Stimulated activated CD8-positive, alpha-beta memory T cell treated with anti-CD3 and anti-CD28 coated beads, Interleukin-4, amount 100 ng/mL, for 1 hour (primary cell): ENCODE results near the gene PLEKHO2.
A peak's percentile ranks its signal among the peaks of the same experiment; 100 is the strongest.

ENCODE experiments used
- DNase-seq, 2 donors: peaks; one replicate each; pipeline ENCODE4 v3.0.0-alpha.2; 2020; ENCODE audit warnings: low read depth in 2 of 2, low spot score in 1 of 2

The PLEKHO2 gene

GRCh38 chr15:64855205-64855975 lies 13.7 kb downstream of the PLEKHO2 start:
- DNase-seq = no peak

GRCh38 chr15:64856429-64857145 lies 14.9 kb downstream of the PLEKHO2 start:
- no peak for DNase-seq

- no peak for DNase-seq
Observed at GRCh38 chr15:64857421-64857820, 15.7 kb downstream of the PLEKHO2 start.

- DNase-seq = no peak
Observed at GRCh38 chr15:64858021-64858575, 16.4 kb downstream of the PLEKHO2 start.

- no peak for DNase-seq
Observed at GRCh38 chr15:64859226-64859625, 17.5 kb downstream of the PLEKHO2 start.

- DNase-seq = no peak
Observed at GRCh38 chr15:64861331-64861730, 19.6 kb downstream of the PLEKHO2 start.

GRCh38 chr15:64861960-64862359 lies 20.2 kb downstream of the PLEKHO2 start:
- DNase-seq = no peak

- DNase-seq = no peak
Observed at GRCh38 chr15:64862408-64862807, 20.7 kb downstream of the PLEKHO2 start.

- no peak for DNase-seq
Observed at GRCh38 chr15:64864068-64864467, 22.4 kb downstream of the PLEKHO2 start.

- no peak for DNase-seq
Observed at GRCh38 chr15:64865126-64865997, 23.6 kb downstream of the PLEKHO2 start.

- DNase-seq = no peak
Observed at GRCh38 chr15:64865998-64866520, 24.3 kb downstream of the PLEKHO2 start.

- no peak for DNase-seq
Observed at GRCh38 chr15:64869501-64869900, 27.8 kb downstream of the PLEKHO2 start.

- no peak for DNase-seq
Observed at GRCh38 chr15:64870353-64870752, 28.6 kb downstream of the PLEKHO2 start.

GRCh38 chr15:64875641-64876223 lies 34.0 kb downstream of the PLEKHO2 start:
- no peak for DNase-seq

GRCh38 chr15:64877435-64877834 lies 35.7 kb downstream of the PLEKHO2 start:
- DNase-seq = no peak

- DNase-seq = no peak
Observed at GRCh38 chr15:64878705-64879104, 37.0 kb downstream of the PLEKHO2 start.

GRCh38 chr15:64883100-64883581 lies 41.4 kb downstream of the PLEKHO2 start:
- no peak for DNase-seq

- peak in 1 of 2 donors; percentile 52 for DNase-seq
Observed at GRCh38 chr15:64883997-64884511, 42.3 kb downstream of the PLEKHO2 start.

GRCh38 chr15:64884679-64885078 lies 43.0 kb downstream of the PLEKHO2 start:
- DNase-seq = no peak

GRCh38 chr15:64888336-64888735 lies 46.6 kb downstream of the PLEKHO2 start:
- no peak for DNase-seq
